WTC11 (cell line): ENCODE data around the gene CTBP1. TPM values are rescaled to one million over a fixed set of nuclear protein-coding genes. Genes with fewer than 3 reads are reported as not detected.

ENCODE experiments used
- ATAC-seq: fragments of 200-7000 bp; cut with Tn5 transposase; 2 replicates; pipeline ENCODE4 v1.10.0; 2021; ENCODE audit warnings: mild to moderate bottlenecking, moderate library complexity
- CTCF ChIA-PET: fragments of 300-600 bp; sonication (Branson Sonifier 250); formaldehyde crosslinking; loops from one replicate; lab custom pipeline; 2021; ENCODE audit warnings: antibody characterized with exemption; lab: Charles Lee
- POLR2A ChIA-PET: fragments of 350-600 bp; sonication (Branson Sonifier 250); formaldehyde crosslinking; loops from one replicate; lab custom pipeline; 2021; ENCODE audit warnings: antibody characterized with exemption; lab: Charles Lee
- DNase-seq: peaks from one replicate; pipeline ENCODE4 v3.0.0; 2021; ENCODE audit warnings: low spot score
- H3K27ac Mint-ChIP-seq: 2 replicates; pipeline ENCODE4 v1.8.0; 2021; ENCODE audit warnings: mixed read lengths
- H3K27me3 Mint-ChIP-seq: 2 replicates; pipeline ENCODE4 v1.8.0; 2021; ENCODE audit warnings: low read depth, mild to moderate bottlenecking, moderate library complexity, mixed read lengths
- H3K36me3 Mint-ChIP-seq: 2 replicates; pipeline ENCODE4 v1.8.0; 2021; ENCODE audit warnings: mixed read lengths
- H3K4me1 Mint-ChIP-seq: 2 replicates; pipeline ENCODE4 v1.8.0; 2022; ENCODE audit warnings: mixed read lengths
- H3K4me3 Mint-ChIP-seq: 2 replicates; pipeline ENCODE4 v1.8.0; 2021; ENCODE audit warnings: mild to moderate bottlenecking, moderate library complexity, mixed read lengths
- H3K9me3 Mint-ChIP-seq: 2 replicates; pipeline ENCODE4 v1.8.0; 2021; ENCODE audit warnings: mixed read lengths
- ATF1 ChIP-seq: sonication (generic); formaldehyde crosslinking; IDR thresholded peaks from 2 replicates; pipeline ENCODE4 v1.8.1; 2023; ENCODE audit warnings: mild to moderate bottlenecking, moderate library complexity, missing genetic modification reagents
- CBFB ChIP-seq: sonication (generic); formaldehyde crosslinking; IDR thresholded peaks from 2 replicates; pipeline ENCODE4 v1.8.1; 2022; ENCODE audit warnings: mild to moderate bottlenecking, low read depth, missing genetic modification reagents
- ESRRA ChIP-seq: sonication (generic); formaldehyde crosslinking; IDR thresholded peaks from 2 replicates; pipeline ENCODE4 v1.8.1; 2022; ENCODE audit warnings: mild to moderate bottlenecking, missing genetic modification reagents, borderline replicate concordance
- HMGA2 ChIP-seq: fragments of 250-450 bp; sonication (Bioruptor Pico); IDR thresholded peaks from 2 replicates; pipeline ENCODE4 v1.4.0; 2021; ENCODE audit warnings: mild to moderate bottlenecking, moderate library complexity
- IRF2 ChIP-seq: sonication (generic); formaldehyde crosslinking; IDR thresholded peaks from 2 replicates; pipeline ENCODE4 v1.8.0; 2022; ENCODE audit warnings: low read depth, missing genetic modification reagents, borderline replicate concordance
- JAZF1 ChIP-seq: fragments of 250-450 bp; sonication (Bioruptor Pico); IDR thresholded peaks from 2 replicates; pipeline ENCODE4 v1.9.0; 2021; ENCODE audit warnings: moderate library complexity, mild to moderate bottlenecking, inconsistent platforms
- NFE2L1 ChIP-seq: sonication (generic); formaldehyde crosslinking; IDR thresholded peaks from 2 replicates; pipeline ENCODE4 v1.8.1; 2023; ENCODE audit warnings: missing genetic modification reagents
- NFYB ChIP-seq: sonication (generic); formaldehyde crosslinking; conservative IDR thresholded peaks from 2 replicates; pipeline ENCODE4 v1.8.0; 2022; ENCODE audit warnings: low read depth, missing genetic modification reagents
- NR1H2 ChIP-seq: sonication (generic); formaldehyde crosslinking; IDR thresholded peaks from 2 replicates; pipeline ENCODE4 v1.9.0; 2021; ENCODE audit warnings: mild to moderate bottlenecking, moderate library complexity, missing genetic modification reagents
- PRRX2 ChIP-seq: fragments of 250-450 bp; sonication (Bioruptor Pico); IDR thresholded peaks from 2 replicates; pipeline ENCODE4 v1.8.0; 2021; ENCODE audit warnings: mild to moderate bottlenecking
- SP1 ChIP-seq: sonication (generic); formaldehyde crosslinking; conservative IDR thresholded peaks from 2 replicates; pipeline ENCODE4 v1.8.1; 2022; ENCODE audit warnings: missing genetic modification reagents
- TCF7 ChIP-seq: sonication (generic); formaldehyde crosslinking; IDR thresholded peaks from 2 replicates; pipeline ENCODE4 v1.8.0; 2022; ENCODE audit warnings: mild to moderate bottlenecking, low read depth, missing genetic modification reagents, moderate library complexity
- ZNF138 ChIP-seq: sonication (generic); formaldehyde crosslinking; conservative IDR thresholded peaks from 2 replicates; pipeline ENCODE4 v1.8.1; 2022; ENCODE audit warnings: mild to moderate bottlenecking, moderate library complexity, missing genetic modification reagents
- ZNF396 ChIP-seq: fragments of 250-450 bp; sonication (Bioruptor Pico); IDR thresholded peaks from 2 replicates; pipeline ENCODE4 v1.8.0; 2021; ENCODE audit warnings: mild to moderate bottlenecking, moderate library complexity, borderline replicate concordance
- total RNA-seq: library from RNA; stranded (reverse); gene quantifications from 3 replicates; pipeline ENCODE4 v1.2.3, GENCODE V29; 2021
- TF ChIP-seq, protein P1 (sequence below): sonication (generic); formaldehyde crosslinking; IDR thresholded peaks from 2 replicates; pipeline ENCODE4 v1.8.0; 2022; ENCODE audit warnings: mild to moderate bottlenecking, missing genetic modification reagents
- TF ChIP-seq, protein P2 (sequence below): sonication (generic); formaldehyde crosslinking; IDR thresholded peaks from 2 replicates; pipeline ENCODE4 v1.8.1; 2023; ENCODE audit warnings: mild to moderate bottlenecking, missing genetic modification reagents
- TF ChIP-seq, protein P3 (sequence below): sonication (generic); formaldehyde crosslinking; IDR thresholded peaks from 2 replicates; pipeline ENCODE4 v1.8.1; 2023; ENCODE audit warnings: mild to moderate bottlenecking, moderate library complexity, missing genetic modification reagents
- TF ChIP-seq, protein P4 (sequence below): fragments of 250-450 bp; sonication (Bioruptor Pico); IDR thresholded peaks from 2 replicates; pipeline ENCODE4 v1.9.0; 2021; ENCODE audit warnings: moderate library complexity, mild to moderate bottlenecking, inconsistent platforms, borderline replicate concordance
- TF ChIP-seq, protein P5 (sequence below): sonication (generic); formaldehyde crosslinking; IDR thresholded peaks from 2 replicates; pipeline ENCODE4 v1.8.1; 2022; ENCODE audit warnings: mild to moderate bottlenecking, missing genetic modification reagents, moderate library complexity, borderline replicate concordance
- TF ChIP-seq, protein P6 (sequence below): sonication (generic); formaldehyde crosslinking; IDR thresholded peaks from 2 replicates; pipeline ENCODE4 v1.8.0; 2023; ENCODE audit warnings: mild to moderate bottlenecking, missing genetic modification reagents
- TF ChIP-seq, protein P7 (sequence below): sonication (generic); formaldehyde crosslinking; IDR thresholded peaks from 2 replicates; pipeline ENCODE4 v1.8.0; 2022; ENCODE audit warnings: mild to moderate bottlenecking, missing genetic modification reagents
- TF ChIP-seq, protein P8 (sequence below): fragments of 250-450 bp; sonication (Bioruptor Pico); conservative IDR thresholded peaks from 2 replicates; pipeline ENCODE4 v1.9.0; 2021; ENCODE audit warnings: mild to moderate bottlenecking
- TF ChIP-seq, protein P9 (sequence below): fragments of 250-450 bp; sonication (Bioruptor Pico); IDR thresholded peaks from 2 replicates; pipeline ENCODE4 v1.9.0; 2021; ENCODE audit warnings: mild to moderate bottlenecking

CTBP1 gene
- total RNA-seq, 1 experiment from 2014 or later = 143 TPM

DNA sequence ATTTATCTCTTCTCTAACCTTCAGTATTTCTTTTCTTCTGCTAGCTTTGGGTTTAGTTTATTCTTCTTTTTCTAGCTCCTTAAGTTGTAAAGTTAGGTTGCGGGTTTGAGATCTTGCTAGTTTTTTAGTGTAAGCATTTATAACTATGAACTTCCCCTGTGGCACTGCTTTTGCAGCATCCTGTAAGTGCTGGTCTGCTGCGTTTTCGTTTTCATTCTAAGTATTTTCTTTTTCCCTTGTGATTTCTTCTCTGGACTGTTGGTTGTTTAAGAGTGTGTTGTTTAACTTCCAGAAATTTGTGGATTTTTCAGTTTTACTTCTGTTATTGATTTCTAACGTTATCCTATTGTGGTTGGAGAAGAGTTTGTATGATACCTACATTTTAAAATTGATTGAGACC lies 11.0 kb upstream of the CTBP1 start:
- POLR2A ChIA-PET = no interaction called here
- H3K27me3 Mint-ChIP-seq = peaks cover 23% of the 10 kb centered on the region
- H3K9me3 Mint-ChIP-seq = peaks cover 38% of the 10 kb centered on the region
- H3K27ac Mint-ChIP-seq = no peak overlapping the region
- no peak overlapping the region for H3K4me3 Mint-ChIP-seq
- peaks cover 13% of the 10 kb centered on the region for H3K36me3 Mint-ChIP-seq
- DNase-seq (no peak), ATAC-seq (no peak)
- CTCF ChIA-PET = interaction anchor here (1.0 kb wide), 1 partner anchor 8 kb away, joined by 6 read pairs; no protein-coding TSS in a partner anchor
- no peak for TF ChIP-seq PRRX2 (CRISPR knock-in tag)
- no peak for TF ChIP-seq ESRRA (CRISPR knock-in tag)
- TF ChIP-seq TCF7 (CRISPR knock-in tag) = no peak
- TF ChIP-seq, protein P1, sequence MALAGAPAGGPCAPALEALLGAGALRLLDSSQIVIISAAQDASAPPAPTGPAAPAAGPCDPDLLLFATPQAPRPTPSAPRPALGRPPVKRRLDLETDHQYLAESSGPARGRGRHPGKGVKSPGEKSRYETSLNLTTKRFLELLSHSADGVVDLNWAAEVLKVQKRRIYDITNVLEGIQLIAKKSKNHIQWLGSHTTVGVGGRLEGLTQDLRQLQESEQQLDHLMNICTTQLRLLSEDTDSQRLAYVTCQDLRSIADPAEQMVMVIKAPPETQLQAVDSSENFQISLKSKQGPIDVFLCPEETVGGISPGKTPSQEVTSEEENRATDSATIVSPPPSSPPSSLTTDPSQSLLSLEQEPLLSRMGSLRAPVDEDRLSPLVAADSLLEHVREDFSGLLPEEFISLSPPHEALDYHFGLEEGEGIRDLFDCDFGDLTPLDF (CRISPR knock-in tag) = no peak
- TF ChIP-seq SP1 = no peak
- TF ChIP-seq, protein P2, sequence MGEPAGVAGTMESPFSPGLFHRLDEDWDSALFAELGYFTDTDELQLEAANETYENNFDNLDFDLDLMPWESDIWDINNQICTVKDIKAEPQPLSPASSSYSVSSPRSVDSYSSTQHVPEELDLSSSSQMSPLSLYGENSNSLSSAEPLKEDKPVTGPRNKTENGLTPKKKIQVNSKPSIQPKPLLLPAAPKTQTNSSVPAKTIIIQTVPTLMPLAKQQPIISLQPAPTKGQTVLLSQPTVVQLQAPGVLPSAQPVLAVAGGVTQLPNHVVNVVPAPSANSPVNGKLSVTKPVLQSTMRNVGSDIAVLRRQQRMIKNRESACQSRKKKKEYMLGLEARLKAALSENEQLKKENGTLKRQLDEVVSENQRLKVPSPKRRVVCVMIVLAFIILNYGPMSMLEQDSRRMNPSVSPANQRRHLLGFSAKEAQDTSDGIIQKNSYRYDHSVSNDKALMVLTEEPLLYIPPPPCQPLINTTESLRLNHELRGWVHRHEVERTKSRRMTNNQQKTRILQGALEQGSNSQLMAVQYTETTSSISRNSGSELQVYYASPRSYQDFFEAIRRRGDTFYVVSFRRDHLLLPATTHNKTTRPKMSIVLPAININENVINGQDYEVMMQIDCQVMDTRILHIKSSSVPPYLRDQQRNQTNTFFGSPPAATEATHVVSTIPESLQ (CRISPR knock-in tag) = no peak
- TF ChIP-seq, protein P3, sequence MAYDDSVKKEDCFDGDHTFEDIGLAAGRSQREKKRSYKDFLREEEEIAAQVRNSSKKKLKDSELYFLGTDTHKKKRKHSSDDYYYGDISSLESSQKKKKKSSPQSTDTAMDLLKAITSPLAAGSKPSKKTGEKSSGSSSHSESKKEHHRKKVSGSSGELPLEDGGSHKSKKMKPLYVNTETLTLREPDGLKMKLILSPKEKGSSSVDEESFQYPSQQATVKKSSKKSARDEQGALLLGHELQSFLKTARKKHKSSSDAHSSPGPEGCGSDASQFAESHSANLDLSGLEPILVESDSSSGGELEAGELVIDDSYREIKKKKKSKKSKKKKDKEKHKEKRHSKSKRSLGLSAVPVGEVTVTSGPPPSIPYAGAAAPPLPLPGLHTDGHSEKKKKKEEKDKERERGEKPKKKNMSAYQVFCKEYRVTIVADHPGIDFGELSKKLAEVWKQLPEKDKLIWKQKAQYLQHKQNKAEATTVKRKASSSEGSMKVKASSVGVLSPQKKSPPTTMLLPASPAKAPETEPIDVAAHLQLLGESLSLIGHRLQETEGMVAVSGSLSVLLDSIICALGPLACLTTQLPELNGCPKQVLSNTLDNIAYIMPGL = no peak
- no peak for TF ChIP-seq CBFB
- TF ChIP-seq ZNF396 (CRISPR knock-in tag) = no peak
- TF ChIP-seq NFE2L1 (CRISPR knock-in tag) = no peak
- TF ChIP-seq, protein P4, sequence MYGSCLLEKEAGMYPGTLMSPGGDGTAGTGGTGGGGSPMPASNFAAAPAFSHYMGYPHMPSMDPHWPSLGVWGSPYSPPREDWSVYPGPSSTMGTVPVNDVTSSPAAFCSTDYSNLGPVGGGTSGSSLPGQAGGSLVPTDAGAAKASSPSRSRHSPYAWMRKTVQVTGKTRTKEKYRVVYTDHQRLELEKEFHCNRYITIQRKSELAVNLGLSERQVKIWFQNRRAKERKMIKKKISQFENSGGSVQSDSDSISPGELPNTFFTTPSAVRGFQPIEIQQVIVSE = no peak
- TF ChIP-seq, protein P5, sequence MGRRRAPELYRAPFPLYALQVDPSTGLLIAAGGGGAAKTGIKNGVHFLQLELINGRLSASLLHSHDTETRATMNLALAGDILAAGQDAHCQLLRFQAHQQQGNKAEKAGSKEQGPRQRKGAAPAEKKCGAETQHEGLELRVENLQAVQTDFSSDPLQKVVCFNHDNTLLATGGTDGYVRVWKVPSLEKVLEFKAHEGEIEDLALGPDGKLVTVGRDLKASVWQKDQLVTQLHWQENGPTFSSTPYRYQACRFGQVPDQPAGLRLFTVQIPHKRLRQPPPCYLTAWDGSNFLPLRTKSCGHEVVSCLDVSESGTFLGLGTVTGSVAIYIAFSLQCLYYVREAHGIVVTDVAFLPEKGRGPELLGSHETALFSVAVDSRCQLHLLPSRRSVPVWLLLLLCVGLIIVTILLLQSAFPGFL = no peak
- TF ChIP-seq ZNF138 = no peak
- TF ChIP-seq IRF2 (CRISPR knock-in tag) = no peak
- no peak for TF ChIP-seq ATF1 (CRISPR knock-in tag)
- TF ChIP-seq, protein P6, sequence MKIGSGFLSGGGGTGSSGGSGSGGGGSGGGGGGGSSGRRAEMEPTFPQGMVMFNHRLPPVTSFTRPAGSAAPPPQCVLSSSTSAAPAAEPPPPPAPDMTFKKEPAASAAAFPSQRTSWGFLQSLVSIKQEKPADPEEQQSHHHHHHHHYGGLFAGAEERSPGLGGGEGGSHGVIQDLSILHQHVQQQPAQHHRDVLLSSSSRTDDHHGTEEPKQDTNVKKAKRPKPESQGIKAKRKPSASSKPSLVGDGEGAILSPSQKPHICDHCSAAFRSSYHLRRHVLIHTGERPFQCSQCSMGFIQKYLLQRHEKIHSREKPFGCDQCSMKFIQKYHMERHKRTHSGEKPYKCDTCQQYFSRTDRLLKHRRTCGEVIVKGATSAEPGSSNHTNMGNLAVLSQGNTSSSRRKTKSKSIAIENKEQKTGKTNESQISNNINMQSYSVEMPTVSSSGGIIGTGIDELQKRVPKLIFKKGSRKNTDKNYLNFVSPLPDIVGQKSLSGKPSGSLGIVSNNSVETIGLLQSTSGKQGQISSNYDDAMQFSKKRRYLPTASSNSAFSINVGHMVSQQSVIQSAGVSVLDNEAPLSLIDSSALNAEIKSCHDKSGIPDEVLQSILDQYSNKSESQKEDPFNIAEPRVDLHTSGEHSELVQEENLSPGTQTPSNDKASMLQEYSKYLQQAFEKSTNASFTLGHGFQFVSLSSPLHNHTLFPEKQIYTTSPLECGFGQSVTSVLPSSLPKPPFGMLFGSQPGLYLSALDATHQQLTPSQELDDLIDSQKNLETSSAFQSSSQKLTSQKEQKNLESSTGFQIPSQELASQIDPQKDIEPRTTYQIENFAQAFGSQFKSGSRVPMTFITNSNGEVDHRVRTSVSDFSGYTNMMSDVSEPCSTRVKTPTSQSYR (CRISPR knock-in tag) = no peak
- TF ChIP-seq NFYB = no peak
- no peaks in the 10 kb centered on the region for H3K4me1 Mint-ChIP-seq

DNA sequence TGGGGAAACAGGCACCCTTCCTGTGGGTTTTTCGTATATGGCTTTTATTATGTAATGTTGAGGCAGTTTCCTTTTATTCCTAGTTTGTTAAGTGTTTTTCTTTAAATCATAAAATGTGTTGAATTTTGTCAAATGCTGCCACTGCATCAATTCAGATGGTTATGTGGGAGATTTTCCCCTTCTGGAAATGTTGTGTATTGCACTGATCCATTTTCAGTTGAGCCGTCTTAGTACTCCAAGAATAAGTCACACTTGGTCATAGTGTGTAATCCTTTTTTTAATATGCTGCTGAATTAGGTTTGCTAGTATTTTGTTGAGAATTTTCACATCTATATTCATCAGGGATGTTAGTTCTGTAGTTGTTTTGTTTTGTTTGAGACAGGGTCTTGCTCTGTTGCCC lies 9.5 kb upstream of the CTBP1 start:
- CTCF ChIA-PET = no interaction called here
- ATAC-seq (no peak), DNase-seq (no peak)
- Mint-ChIP-seq H3K36me3 (peaks cover 22% of the 10 kb centered on the region), H3K27ac (no peak overlapping the region), H3K9me3 (peaks cover 50% of the 10 kb centered on the region), H3K4me3 (no peak overlapping the region), H3K27me3 (peaks cover 37% of the 10 kb centered on the region), H3K4me1 (no peaks in the 10 kb centered on the region)
- POLR2A ChIA-PET = no interaction called here
- TF ChIP-seq HMGA2 (CRISPR knock-in tag) (no peak), NR1H2 (CRISPR knock-in tag) (no peak), JAZF1 (CRISPR knock-in tag) (no peak), ESRRA (CRISPR knock-in tag) (no peak)
- TF ChIP-seq, protein P7, sequence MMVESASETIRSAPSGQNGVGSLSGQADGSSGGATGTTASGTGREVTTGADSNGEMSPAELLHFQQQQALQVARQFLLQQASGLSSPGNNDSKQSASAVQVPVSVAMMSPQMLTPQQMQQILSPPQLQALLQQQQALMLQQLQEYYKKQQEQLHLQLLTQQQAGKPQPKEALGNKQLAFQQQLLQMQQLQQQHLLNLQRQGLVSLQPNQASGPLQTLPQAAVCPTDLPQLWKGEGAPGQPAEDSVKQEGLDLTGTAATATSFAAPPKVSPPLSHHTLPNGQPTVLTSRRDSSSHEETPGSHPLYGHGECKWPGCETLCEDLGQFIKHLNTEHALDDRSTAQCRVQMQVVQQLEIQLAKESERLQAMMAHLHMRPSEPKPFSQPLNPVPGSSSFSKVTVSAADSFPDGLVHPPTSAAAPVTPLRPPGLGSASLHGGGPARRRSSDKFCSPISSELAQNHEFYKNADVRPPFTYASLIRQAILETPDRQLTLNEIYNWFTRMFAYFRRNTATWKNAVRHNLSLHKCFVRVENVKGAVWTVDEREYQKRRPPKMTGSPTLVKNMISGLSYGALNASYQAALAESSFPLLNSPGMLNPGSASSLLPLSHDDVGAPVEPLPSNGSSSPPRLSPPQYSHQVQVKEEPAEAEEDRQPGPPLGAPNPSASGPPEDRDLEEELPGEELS = no peak
- TF ChIP-seq, protein P8, sequence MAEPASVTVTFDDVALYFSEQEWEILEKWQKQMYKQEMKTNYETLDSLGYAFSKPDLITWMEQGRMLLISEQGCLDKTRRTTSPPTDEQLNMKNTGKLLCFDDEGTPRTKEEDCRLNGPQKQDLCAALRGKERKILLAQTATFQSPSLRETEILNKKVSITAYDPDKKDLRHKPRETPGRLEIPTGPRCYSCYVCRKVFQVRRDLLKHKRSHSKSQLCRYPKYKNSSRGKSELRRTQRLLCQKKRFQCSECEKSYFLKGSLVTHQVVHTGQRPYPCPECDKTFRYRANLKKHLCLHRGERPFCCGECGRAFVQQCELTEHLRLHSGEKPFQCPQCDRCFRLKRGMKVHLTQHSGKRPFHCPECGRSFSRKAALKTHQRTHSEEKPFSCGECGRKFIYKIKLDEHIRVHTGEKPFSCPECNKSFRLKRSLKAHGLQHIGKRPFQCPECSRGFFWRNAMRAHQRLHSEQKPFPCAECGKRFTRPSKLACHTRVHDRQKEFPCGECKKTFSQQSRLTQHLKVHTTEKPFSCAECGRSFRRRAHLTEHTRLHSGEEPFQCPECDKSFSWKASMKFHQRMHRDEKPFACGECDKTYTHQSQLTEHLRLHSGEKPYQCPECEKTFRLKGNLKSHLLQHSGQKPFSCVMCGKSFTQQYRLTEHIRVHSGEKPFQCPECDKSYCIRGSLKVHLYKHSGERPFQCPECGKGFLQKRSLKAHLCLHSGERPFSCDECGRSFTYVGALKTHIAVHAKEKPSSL (CRISPR knock-in tag) = no peak
- TF ChIP-seq, protein P9, sequence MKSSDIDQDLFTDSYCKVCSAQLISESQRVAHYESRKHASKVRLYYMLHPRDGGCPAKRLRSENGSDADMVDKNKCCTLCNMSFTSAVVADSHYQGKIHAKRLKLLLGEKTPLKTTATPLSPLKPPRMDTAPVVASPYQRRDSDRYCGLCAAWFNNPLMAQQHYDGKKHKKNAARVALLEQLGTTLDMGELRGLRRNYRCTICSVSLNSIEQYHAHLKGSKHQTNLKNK (CRISPR knock-in tag) = no peak
